Activated CD8-positive, alpha-beta memory T cell treated with anti-CD3 and anti-CD28 coated beads, Interleukin-2, amount 50 U/mL, for 4 hours (primary cell): Measurements from ENCODE around the gene DSCAM.

Experiments used
- DNase-seq: peaks from one replicate; pipeline ENCODE4 v3.0.0-alpha.2; 2020

Gene DSCAM

DNA sequence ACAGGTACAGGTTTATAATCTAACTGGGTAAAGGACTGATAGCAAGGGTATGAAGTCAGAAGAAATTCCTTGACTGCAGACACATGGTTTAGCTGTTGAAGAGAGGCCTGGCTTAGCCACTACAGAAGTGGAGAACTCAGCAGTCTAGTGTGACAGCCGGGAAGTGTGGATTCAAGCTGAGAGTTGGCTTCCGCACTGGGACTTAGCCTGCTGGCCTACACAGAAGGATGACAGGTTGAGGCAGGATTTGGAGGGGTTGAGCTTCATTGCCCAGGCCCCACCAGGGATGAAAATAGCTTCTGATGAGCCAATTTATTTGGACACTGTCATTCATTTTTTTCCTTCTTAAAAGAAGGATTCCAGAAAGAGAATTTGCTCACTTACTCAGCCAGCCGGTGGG lies 695.3 kb downstream of the DSCAM start:
- no peak for DNase-seq

DNA sequence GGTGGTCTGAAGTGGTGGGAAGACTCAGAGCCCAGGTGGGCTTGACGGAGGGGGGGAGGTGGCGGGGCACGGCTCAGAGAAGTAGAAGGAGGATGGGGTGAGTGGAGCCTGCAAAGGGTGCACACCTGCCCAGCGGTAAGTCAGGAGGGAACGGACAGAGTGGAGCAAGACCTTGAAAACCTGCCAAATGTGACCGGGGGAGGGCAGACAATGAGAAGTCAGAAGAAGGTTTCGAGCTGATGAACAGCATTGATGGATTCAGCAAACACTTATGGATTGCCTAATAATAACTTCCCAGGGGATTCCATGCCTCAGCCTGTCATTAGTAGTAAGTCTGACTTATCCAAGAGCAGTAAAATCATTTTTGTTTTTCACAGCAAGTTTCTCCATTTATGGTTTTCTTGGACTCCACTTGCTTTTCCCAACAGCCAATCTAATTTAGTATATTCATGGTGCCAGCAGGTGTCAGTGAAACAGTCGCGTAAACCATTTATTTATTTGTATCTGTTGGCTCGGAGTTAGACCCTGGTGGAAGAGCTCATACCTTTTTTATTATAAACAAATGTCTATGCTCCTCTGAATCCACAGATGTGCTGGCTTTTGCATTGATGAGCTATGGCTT lies 700.6 kb downstream of the DSCAM start:
- no peak for DNase-seq

DNA sequence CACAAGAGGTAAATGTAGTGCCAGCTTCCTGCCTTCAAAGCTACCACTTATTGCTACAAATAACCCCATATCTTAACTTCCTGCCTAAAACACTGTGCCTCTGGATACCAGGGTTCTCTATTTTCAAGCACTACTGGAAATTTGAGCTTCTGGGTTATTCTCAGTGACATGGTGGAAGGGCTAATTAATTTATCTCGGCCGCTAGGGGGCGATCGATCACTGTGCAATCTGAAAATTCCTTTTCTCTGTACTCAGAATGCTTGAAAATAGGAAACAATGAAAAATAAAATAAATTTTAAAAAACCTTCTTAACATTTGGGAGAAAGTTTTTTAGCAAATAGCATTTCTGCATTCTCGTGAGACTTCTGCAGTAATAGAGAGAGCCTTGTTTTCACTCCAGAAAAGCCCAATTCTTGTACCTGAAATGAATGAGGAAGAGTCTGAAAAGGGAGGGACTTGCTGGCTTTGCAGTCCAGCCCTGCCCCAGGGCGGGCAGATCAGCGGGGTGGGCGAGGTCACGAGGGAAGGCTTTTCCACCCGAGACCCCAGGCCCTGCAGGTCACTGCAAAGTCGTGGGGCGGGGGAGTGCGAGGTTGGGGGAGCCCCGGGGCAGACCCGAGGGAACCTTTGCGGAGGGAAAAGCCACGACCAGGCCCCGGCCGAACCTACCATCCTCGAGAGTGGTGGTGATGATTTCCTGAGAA lies 703.0 kb downstream of the DSCAM start:
- peak; percentile 20 for DNase-seq

DNA sequence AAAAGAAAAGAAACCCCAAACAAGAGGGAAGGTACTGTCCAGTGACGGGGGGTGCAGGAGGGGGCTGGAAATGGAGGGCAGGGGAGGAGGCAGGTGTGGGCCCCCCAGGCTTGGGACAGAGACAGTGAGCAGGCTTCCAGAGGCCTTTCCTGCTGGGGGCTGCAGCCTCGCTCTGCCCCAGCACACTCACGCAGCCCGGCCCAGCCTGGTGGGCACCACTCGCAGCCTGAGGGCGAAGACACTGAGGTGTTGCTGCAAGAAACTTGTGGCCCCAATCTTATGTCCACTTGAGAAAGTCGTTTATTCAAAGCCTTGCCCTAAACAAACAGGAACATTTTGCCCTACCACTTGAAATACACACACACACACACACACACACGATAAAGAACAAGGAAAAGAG lies 705.3 kb downstream of the DSCAM start:
- DNase-seq = no peak

DNA sequence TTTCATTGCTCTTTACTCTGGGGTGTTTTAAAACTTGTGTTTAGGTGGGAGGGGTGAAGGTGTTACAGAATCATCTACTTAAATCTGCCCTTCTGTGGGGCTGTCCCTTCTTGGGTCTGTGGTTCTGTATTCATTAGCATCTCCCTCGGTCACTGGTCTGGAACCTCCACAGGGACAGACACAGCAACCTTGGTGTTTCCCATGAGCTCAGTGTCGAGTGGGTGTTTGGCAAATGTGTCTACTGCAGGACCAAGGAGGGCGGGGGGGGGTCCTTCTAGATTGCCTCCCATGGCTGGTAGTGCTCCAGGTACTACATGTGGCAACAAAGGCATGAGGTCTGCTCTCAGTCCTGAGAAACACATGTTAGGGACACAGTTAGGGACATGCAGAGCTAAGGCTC lies 706.3 kb downstream of the DSCAM start:
- no peak for DNase-seq

DNA sequence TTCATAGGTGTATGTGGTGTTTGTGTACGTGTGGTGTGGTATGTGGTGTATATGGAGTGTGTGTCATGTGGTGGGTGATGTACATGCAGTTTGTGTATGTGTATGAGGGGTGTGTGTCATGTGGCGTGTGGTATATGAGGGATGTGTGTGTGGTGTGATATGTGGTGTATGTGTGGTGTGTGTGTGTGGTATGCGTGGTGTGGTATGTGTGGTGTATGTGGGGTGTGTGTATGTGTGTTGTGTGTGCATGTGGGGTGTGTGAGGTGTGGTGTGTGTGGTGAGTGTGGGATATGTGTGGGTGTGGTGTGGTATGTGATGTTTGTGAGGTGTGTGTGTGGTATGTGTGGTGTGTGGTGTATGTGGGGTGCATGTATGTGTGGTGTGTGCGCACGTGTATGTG lies 707.3 kb downstream of the DSCAM start:
- no peak for DNase-seq

DNA sequence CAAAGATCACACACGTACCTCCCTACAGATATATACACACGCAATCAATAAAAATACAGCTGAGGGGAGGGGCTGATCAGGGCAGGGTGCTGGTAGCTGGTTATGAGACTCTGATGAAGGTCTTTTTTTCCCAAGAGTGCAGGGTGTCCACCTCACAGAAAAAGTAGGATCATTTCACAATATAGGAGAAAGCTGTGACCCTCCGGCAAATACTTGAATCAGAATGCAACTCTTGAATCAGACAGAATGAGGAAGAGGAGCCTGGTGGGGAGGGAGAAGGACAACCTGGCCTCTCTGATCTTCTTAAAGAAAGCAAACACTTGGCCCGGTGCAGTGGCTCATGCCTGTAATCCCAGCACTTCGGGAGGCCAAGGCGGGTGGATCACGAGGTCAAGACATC lies 710.4 kb downstream of the DSCAM start:
- DNase-seq = no peak

DNA sequence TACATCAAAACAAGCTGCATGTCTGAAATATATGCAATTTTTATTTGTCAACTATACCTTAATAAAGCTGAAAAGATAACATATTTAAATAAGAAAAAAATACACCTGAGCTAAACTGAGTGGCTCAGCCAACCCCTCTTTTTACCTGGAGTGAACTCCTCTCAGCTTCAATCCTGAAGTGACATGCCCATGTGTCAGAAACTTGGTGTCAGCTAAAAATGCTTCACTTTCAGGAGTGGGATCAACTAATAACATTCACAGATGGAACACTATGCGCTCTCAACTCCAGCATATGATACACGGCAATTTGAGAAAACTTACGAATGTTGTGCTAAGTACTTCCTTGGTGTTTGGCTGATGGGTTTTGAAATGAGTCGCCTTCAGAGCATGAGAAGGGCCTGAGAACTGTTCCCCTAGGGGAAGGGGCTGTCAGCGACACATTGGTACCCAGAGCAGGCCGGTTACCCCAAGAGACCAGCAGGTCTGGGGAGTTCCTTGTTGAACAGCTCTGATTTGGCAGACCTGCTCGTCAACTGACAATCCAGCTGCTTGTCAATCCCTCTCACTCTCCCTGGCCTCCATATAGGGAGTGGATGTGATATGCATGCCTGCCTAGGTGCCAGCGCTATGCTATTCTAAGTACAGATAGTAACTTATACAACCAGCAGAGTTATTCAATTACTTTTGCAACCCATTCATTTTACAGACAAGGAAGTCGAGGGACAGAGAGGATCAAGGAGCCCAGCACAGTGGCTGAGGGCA lies 712.0 kb downstream of the DSCAM start:
- no peak for DNase-seq

DNA sequence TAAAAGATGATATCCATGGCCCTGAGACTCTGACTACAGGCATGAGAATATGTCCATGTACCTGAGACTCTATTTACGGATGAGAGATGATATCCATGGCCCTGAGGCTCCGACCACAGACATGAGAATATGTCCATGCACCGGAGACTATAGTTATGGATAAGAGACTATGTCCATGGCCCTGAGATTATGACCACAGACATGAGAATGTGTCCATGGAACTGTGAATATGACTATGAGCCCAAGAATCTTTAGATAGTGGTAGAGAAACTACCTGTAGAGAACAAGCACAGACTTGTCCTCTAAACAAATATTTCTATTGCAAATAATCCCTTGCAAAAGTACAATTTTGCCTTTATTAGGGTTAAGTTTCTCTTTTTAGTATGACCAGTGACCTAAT lies 716.5 kb downstream of the DSCAM start:
- no peak for DNase-seq

DNA sequence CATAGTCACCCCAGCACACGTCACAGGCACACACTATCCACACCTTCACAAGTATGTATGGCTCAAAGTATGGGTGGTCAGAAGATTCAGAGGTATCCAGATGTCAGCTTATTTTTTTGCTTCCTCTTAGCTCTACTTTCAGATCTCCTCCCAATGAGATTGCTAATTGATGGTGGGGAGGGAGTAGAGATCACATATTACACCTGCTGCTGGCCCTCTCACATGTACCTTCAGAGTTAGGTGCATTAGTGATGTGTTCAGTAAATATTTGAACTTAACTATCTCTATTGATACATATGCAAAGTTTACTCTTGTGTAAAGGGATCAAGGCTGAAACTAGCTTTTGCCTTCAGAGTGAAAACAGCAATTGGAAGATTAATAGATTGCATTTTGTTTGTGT lies 717.1 kb downstream of the DSCAM start:
- no peak for DNase-seq

DNA sequence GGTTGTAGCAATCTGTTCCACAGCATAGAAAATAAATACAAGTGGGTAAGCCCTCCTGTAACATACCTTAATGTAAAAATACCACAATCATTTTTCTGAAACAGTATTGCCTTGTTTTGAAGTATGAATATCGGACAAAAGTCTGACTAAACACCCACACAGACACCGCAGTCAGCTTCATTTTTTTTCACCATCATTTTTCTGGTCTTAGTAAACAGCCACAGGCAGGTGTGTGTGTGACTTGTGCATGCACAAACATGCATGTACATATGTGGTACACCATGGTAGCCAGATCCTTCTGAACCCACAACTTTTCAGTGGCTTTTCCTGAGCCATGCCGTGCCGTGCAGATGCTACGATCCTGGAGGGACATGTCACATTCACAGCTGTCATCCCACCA lies 718.1 kb downstream of the DSCAM start:
- DNase-seq = no peak

DNA sequence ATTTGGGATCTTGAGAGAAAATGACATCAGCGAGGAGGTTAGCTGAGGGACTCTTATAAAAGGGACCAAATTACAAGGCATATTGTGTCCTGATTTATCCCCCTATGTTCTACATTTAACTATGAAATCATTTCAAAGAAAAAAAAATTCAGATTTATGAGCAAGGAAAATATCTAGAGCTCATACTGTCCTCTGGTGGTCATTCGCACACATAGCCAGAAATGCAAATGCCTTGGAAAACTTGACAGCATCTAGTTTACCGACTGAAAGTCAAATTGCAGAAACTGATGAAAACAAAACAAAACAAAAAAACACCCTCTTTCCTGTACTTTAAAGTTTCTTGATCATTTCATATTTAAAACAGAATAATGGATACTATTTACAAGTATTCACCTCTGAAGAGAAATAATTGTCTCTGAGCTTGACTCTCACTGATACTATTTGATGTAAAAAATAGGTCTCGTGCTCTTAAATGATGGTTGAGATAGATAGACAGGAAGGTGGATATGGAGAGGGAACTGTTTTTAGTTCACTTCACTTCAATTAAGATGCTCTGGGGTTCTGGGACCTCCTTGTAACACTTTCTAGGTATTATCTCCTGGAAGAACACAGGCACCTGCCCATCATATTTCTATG lies 725.9 kb downstream of the DSCAM start:
- no peak for DNase-seq

DNA sequence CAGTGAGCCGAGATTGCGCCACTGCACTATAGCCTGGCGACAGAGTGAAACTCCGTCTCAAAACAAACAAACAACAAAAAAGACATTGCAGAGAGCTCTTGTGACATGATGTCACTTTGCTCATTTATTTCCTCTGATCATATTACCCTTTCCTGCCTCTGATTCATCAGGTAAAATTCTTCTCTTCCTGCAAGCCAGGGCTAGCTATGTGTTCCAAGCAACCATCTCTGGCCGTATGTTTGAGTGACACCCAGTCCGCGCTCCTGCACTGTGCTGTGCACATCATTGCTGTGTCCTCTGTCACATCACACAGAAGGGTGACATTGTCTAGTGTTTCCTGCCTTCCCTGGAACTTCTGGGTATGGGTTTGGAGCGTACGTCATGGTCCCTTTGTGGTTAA lies 728.4 kb downstream of the DSCAM start:
- no peak for DNase-seq

DNA sequence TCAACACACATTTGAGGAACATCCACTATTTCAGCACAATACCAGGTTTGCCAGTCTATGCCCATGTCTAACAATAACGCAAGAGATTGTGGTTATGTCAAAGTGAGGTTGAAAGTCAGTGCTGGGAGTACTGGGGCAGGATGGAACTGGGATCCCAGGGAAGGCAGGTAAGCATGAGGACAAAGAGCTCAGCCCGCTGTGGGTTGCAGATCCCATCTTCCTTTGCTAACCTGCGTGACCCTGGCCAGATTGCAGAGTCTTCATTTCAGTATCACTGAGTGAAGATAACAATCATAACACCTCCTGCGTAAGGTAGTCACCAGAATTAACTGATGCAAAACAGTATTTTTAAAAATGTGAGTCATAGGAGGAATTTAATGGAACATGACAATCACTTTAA lies 729.7 kb downstream of the DSCAM start:
- no peak for DNase-seq

DNA sequence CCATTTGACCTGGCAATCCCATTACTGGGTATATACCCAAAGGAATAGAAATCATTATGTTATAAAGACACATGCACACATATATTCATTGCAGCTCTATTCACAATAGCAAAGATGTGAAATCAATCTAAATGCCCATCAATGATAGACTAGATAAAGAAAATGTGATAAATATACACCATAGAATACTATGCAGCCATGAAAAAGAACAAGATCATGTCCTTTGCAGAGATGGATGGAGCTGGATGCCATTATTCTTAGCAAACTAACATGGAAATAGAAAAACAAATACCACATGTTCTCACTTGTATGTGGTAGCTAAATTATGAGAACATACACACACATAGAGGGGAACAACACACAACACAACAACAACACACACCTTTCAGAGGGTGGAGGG lies 731.2 kb downstream of the DSCAM start:
- DNase-seq = no peak

DNA sequence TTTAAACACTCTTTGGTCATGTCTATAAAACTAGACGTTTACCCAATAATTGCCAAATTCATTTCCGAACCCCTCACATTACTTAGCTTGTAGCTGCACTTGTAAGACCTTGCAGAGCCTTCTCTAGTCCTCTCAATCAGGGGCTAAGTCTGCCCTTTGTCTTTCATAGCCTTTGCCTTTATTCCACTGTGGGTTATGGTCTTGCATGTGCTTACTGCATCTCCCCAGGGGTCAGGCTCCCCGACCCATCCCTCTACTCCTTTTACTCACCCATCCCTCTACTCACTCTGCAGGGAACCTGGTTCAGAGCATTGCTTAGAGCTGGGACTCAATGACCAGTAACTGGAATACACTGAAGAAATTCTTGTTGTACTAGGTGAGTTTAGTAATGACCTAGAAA lies 744.3 kb downstream of the DSCAM start:
- DNase-seq = no peak

DNA sequence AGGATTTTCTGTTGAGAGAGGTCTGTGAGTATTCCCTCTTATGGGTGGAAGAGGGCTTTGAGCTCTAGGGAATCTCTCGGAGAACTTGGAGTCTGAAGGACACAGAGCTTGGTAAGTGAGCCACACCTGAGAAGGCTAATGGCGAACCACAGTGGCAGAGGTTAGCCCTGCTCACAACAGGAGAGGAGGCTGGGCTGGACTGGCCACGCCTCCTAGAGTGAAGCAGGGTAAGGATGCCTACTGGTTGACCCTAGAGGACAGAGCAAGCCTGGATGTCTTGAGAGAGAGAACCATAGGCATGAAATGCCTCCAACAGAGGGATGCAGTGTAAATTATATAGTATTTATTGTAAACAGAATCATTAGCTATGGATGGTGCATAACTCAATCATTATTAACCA lies 747.1 kb downstream of the DSCAM start:
- DNase-seq = no peak

DNA sequence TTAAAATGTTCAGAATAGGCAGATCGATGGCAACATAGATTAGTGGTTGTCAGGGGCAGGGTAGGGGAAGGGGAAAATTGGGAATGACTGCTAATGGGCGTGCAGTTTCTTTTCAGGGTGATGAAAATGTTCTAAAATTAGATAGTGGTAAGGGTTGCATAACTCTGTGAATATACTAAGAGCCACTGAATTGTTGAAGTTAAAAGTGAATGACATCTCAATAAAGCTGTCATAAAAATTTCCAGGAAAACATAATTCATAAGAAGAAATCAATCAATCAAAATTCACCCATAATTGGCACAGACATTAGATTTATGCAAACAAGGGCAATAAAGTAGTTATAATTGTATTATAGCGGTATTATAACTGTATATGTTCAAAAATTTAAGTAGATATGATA lies 751.5 kb downstream of the DSCAM start:
- no peak for DNase-seq

DNA sequence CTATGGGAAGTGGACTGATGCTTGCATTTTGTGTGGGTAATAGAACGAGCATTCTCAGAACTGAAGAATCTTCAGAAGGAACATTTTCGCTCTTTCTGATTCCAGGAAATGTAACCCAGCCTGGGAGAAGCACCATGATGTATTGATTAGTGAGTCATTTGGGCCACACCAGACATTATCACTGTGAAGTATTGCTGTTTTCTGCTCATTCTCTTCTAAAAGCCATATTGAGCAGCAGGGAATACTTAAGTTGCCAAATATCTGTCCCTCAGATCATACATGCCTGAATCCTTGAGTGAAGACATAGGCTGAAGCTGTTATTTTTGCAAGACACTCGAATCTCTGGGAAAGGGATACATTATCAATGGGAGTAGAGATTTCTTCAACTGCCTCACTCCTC lies 766.6 kb downstream of the DSCAM start:
- DNase-seq = no peak

DNA sequence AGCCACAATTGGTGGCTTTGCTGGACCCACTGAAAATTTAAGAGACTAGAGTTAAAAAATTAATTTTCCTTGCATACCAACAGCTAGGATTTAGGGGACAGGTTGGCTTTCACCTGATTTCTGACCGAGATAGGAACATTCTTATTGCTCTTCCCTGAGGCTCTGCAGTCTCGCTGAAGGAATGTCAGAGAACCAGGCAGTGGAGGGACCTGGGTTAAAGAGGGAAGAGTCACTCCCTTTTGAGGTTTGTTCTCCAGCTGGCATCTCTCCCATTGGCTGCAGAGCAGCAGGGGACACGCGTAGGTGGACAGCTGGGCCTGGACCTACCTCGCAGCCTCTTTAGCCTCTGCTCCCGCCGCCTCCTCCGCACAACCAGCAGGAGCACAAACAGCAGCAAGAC lies 772.2 kb downstream of the DSCAM start:
- DNase-seq = no peak

DNA sequence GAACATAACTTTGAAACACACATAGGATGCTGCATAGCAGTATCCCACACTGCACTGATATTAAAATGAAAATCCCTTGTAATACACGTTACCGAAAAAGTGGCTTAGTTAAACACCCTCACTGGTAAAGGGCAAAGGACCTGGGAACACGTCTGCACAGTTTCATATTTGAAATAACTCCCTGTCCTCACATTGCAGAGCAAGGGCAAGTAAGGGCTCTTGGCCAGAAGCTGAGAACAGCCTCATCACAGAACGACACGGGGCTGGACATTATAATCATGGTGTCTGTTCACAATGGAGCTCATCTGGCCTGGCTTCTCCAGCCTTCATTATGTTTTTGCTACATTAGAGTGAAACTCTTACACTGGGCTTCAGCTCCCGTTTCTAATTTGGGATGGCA lies 772.8 kb downstream of the DSCAM start:
- no peak for DNase-seq

DNA sequence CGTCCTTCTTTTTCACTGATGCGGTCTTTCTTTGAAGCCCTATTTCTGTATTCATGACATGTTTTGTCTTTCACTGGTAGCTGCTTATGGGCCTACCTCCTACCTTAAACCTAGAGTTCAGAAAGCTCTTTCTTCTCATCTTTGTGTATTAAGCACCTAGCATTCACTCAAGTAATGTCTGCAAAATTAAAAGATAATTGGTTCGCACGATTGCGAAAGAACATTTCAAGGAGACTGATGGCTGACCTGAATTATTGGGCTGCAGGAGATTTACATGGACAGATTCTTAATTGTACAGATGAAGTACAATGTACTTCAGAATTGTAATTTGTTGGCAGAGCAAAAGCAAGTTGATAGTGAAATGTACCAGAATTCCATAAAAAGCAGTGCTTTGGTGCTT lies 773.3 kb downstream of the DSCAM start:
- no peak for DNase-seq

DNA sequence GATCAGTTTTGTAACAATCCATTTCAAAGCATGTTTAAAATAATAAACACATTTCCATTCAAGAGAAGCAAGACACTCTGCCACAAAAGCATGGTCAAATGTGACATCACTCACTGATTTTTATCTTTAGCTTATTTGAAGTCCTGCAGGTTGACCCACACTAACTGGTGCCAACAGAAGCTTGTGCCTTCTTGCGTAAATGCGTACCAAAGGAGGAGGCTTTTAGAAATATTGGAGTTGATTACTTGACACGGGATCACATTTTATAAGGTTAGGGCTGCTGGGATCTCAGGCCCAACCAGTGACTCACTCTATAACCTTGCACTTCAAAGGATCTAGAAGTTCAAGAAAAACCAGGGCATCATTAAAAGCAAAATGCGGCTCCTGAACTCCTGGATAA lies 776.1 kb downstream of the DSCAM start:
- DNase-seq = no peak

DNA sequence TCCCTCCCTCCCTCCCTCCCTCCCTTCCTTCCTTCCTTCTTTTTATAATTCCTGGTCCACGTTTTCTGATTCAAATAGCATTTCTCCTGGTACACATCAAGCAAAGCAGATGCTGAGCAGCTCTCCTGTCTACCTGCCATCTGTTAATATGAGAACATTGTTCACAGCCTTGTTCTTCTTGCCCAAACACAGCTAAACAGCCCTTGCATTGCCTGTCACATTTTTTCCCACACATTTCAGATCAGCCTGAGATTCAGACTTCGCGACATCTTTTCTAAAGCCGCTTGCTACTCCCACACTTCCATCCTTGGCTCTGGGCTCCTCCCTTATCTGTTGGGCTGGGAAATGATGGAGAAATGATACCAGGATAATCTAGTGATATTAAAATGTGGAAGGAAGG lies 779.2 kb downstream of the DSCAM start:
- no peak for DNase-seq
